Caki2 (cell line): ENCODE measurements around the gene NRXN3. TPM values are rescaled to one million over a fixed set of nuclear protein-coding genes. Genes with fewer than 3 reads are reported as not detected.

Experiments used
- DNase-seq: peaks from one replicate; pipeline ENCODE4 v3.0.0-alpha.2; 2015; ENCODE audit warnings: low read depth
- in situ Hi-C: cut with HindIII; loops from 2 replicates; pipeline ENCODE4 v1.10.0; 2016; ENCODE audit warnings: low sequenced_read_pairs, low pct_unique_long_range_greater_than_20kb, mixed read lengths
- total RNA-seq: library from RNA; depleted of rRNA; stranded (reverse); fragments of >200 nt; shearing (Covaris generic); gene quantifications from 2 replicates; pipeline ENCODE4 v1.2.3, GENCODE V29; 2014; ENCODE audit warnings: low replicate concordance

Gene NRXN3
- total RNA-seq, 1 experiment from 2014 or later: not detected

- no peak for DNase-seq
- in situ Hi-C loops: no loop called here
These were observed 8.0 kb upstream of the NRXN3 start for GRCh38 chr14:78162202-78162601.

- DNase-seq: no peak
- in situ Hi-C loops: no loop called here
These were observed 5.8 kb upstream of the NRXN3 start for GRCh38 chr14:78164226-78164853.

DNA sequence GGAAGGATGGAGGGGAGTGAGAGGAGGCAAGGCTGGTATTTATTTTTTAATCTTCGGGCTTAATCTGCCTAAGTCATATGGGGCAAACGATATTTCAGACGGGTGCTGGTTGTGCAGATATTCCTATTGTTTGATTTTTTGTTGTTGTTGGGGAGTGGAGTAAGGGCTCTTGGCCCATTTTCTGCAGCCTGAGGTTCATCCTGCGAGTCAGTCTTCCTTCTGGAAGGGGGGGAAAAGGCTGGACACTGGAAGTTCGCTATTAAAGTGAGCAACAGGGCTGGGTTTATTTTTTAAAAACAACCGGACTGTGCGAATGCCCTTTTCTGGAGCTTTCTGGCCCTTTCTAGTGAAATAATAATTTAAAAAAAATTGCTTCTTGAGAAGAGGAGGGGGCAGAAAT, 2.3 kb downstream of the NRXN3 start:
- in situ Hi-C loops: no loop called here

DNA sequence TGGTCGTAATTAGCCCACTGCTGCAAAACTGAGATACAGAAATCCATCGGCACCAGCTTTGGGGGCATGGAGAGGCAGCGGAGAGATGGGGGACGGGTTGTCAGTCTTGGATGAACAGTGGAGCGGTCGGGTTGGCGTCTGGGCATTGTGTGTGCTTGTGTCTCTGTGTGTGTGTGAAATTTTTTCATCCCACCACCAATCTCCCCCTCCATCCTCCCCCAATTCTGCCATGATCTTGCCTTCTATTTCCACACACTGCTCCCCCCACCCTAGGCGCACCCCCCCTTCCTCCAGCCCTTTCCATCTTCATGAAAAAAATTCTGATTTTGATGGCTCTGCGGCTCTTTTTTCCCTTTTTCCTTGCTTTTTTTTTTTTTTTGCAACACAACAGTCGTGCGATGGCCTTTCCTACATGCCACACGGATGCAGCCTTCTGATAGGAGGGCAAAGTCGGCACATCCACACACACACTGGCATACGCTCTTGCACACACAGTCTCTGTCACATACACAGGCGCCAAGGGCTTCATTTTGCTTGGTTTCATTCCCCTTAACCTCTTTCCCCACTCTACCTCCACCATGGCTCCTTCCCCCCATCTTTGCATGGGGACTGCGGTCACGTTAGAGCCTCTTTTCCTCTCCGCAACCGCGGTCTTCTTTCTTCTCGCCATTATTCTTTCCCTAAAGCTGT, 3.3 kb downstream of the NRXN3 start:
- DNase-seq: no peak
- in situ Hi-C loops: no loop called here

More for the DNA sequence above, 2.3 kb downstream of the NRXN3 start:
- no peak for DNase-seq

- no peak for DNase-seq
- in situ Hi-C loops: no loop called here
These were observed 5.2 kb downstream of the NRXN3 start for GRCh38 chr14:78175412-78175811.

GRCh38 chr14:78178071-78178470, 7.9 kb downstream of the NRXN3 start:
- DNase-seq: no peak
- in situ Hi-C loops: no loop called here

GRCh38 chr14:78178971-78179370, 8.8 kb downstream of the NRXN3 start:
- in situ Hi-C loops: no loop called here
- no peak for DNase-seq

DNA sequence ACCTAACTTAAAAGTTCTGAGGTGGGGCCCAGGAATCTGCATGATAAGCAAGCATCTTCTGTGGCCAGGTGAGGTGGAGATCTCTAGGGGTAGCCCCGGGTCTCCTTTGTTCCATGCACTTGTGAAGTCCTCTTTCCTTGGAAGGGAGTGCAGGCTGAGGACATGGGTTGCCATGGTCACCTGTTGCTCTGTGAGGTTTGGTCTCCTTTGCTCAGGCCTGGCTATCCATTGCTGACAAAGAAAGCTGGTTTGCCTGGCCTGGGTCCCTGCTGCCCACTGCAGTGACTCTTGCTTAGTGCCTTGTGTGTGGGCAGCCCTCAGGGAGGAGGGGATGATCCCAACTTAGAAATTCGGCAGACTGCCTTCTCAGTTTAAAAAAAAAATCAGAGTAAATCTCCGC, 11.1 kb downstream of the NRXN3 start:
- in situ Hi-C loops: no loop called here
- DNase-seq: no peak

- in situ Hi-C loops: no loop called here
- DNase-seq: no peak
These were observed 12.5 kb downstream of the NRXN3 start for GRCh38 chr14:78182722-78183121.

GRCh38 chr14:78184157-78184556, 14.0 kb downstream of the NRXN3 start:
- in situ Hi-C loops: no loop called here

GRCh38 chr14:78186277-78186676, 16.1 kb downstream of the NRXN3 start:
- no peak for DNase-seq
- in situ Hi-C loops: no loop called here

More at GRCh38 chr14:78184157-78184556, 14.0 kb downstream of the NRXN3 start:
- no peak for DNase-seq

- in situ Hi-C loops: no loop called here
- no peak for DNase-seq
These were observed 18.7 kb downstream of the NRXN3 start for GRCh38 chr14:78188882-78189281.

- in situ Hi-C loops: no loop called here
- no peak for DNase-seq
These were observed 25.3 kb downstream of the NRXN3 start for GRCh38 chr14:78195431-78195830.

DNA sequence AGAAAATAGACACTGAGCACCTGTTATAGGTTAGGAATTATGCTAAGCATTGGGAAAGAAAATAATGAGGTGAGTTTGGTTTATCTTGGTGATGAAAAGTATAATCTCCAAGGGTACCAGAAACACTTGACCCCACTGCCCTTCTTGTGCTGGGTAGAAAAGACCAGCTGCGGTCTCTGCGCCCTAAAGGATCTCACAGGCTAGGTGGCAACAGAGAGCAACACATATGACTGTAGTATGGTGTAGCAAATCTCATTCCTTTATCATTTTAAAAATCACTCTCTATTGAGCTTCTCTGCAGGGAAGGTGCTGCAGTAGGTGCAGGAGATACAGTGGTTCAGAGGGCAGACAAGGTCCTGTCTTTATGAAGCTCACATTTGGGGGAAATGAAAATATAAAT, 26.1 kb downstream of the NRXN3 start:
- in situ Hi-C loops: no loop called here
- no peak for DNase-seq

- DNase-seq: no peak
- in situ Hi-C loops: no loop called here
These were observed 26.9 kb downstream of the NRXN3 start for GRCh38 chr14:78197051-78197450.

DNA sequence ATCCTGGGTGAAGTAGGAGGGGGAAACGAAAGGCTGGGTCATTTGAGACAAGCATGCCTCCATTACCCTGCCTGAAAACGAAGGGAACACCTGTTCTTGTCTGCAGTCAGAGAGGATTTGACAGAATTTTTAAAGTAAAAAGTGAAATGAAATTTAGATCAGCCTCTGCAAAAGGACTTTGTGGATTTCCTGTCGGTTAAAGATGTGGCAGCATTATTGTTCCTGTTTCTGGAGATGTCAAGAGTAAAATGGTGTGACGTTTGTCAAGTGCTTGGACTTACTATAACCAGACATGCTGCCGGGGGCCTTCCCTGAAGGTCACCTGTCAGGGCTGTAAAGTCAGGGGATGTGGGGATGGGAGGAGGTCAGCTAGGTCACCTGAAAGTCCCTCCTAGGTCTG, 32.0 kb downstream of the NRXN3 start:
- in situ Hi-C loops: no loop called here
- DNase-seq: no peak

- in situ Hi-C loops: no loop called here
- DNase-seq: no peak
These were observed 32.8 kb downstream of the NRXN3 start for GRCh38 chr14:78202976-78203375.

DNA sequence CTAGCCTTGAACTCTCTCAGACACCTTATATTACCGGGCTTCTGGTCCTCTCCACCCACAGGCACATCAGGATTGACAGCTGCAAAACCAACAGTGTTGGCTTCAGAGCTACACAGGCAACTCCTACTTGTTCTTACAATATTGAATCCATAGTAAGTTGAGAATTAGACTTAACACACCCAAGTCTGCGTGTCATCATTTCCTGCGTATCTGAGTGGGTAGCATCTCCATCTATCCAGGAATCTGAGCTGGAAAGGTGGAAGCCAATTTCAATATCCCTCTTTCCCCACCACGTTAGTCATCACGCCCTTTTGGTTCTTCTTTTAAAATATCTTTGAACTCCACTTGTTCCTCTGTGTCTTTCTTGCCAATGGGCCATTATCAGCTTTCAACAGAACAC, 37.2 kb downstream of the NRXN3 start:
- no peak for DNase-seq
- in situ Hi-C loops: no loop called here

- DNase-seq: no peak
- in situ Hi-C loops: no loop called here
These were observed 50.1 kb downstream of the NRXN3 start for GRCh38 chr14:78220273-78220672.

- in situ Hi-C loops: no loop called here
- no peak for DNase-seq
These were observed 52.6 kb downstream of the NRXN3 start for GRCh38 chr14:78222746-78223145.
